ENCODE results near the gene MRPL11. TPM values are rescaled to one million over a fixed set of nuclear protein-coding genes. Genes with fewer than 3 reads are reported as not detected.

Gene MRPL11
- total and polyA plus RNA-seq, 10 of the 15 experiments (the other 5 are each of a cell fraction or from before 2014, with no cell fraction given), result 43.5 to 248 (median 109) TPM

- POLR2A ChIA-PET, result no interaction called here
- DNase-seq (ENCODE audit: low read depth, low spot score) (no peak), FAIRE-seq (no peak), ATAC-seq (no peak)
- no peaks in the 10 kb centered on the region for H3K79me2 ChIP-seq (ENCODE audit: control insufficient read depth, insufficient read depth, low read length)
- WGBS (ENCODE audit: insufficient coverage, insufficient replicate concordance, low lambda C conversion rate, missing lambda C conversion rate), result 54% methylated on average over 4 of the region's 4 CpGs
- CTCF ChIA-PET, result no interaction called here
- H3K4me1 ChIP-seq (ENCODE audit: control insufficient read depth, insufficient read depth, low read length), result no peaks in the 10 kb centered on the region
- SMC1A ChIA-PET (ENCODE audit: uncharacterized antibody, unreplicated experiment), result no interaction called here
- TF ChIP-seq CBX3 (IDR thresholded peaks at IDR 0.05; ENCODE audit: borderline replicate concordance, low read depth) (no peak), ZNF592 (IDR thresholded peaks at IDR 0.05) (no peak), ZBTB33 (IDR thresholded peaks at IDR 0.05) (no peak), RAD51 (IDR thresholded peaks at IDR 0.05) (no peak), RB1 (IDR thresholded peaks at IDR 0.05; ENCODE audit: borderline replicate concordance) (no peak), HDGF (IDR thresholded peaks at IDR 0.05) (no peak), PML (IDR thresholded peaks at IDR 0.05; ENCODE audit: low read length) (no peak), NRF1 (conservative IDR thresholded peaks at IDR 0.05; ENCODE audit: low read depth, low read length) (no peak), SPI1 (IDR thresholded peaks at IDR 0.05; ENCODE audit: borderline replicate concordance, insufficient read depth, low read depth, low read length) (no peak), RELB (IDR thresholded peaks at IDR 0.05; ENCODE audit: low read depth) (no peak), BMI1 (IDR thresholded peaks at IDR 0.05; ENCODE audit: borderline replicate concordance) (no peak), IRF5 (IDR thresholded peaks at IDR 0.05; ENCODE audit: borderline replicate concordance) (no peak), DPF2 (IDR thresholded peaks at IDR 0.05) (no peak)
- intact Hi-C loops (cut with micrococcal nuclease; ENCODE audit: unreplicated experiment) (no loop called here), in situ Hi-C loops (cut with MboI) (no loop called here)
- H3K27me3 ChIP-seq (replicated peaks in 1 of 2; ENCODE audit: control insufficient read depth in 2 of 2, insufficient read depth in 2 of 2, low read length in 1 of 2), result no peaks in the 10 kb centered on the region; a peak in 1 of 4 replicates
- no peaks in the 10 kb centered on the region for H4K20me1 ChIP-seq (ENCODE audit: control insufficient read depth, insufficient read depth)
- BruUV-seq (replicated peaks), result no TSS peak
- H3K27ac ChIP-seq (ENCODE audit: control insufficient read depth, insufficient read depth), result no peak overlapping the region
- no peak overlapping the region for H3K9ac ChIP-seq (ENCODE audit: control insufficient read depth, insufficient read depth, low read length)
- H3K4me2 ChIP-seq (ENCODE audit: control insufficient read depth, insufficient read depth), result no peak overlapping the region
- no peak overlapping the region for H3K4me3 ChIP-seq
- RAD21 ChIA-PET (ENCODE audit: unreplicated experiment), result no interaction called here
- no peak overlapping the region for H2AFZ ChIP-seq (ENCODE audit: control insufficient read depth, low read depth, low read length)
- H3K36me3 ChIP-seq (ENCODE audit: control insufficient read depth in 2 of 2, insufficient read depth in 2 of 2, low read length in 1 of 2), result no peaks in the 10 kb centered on the region
- H3K9me3 ChIP-seq (replicated peaks; ENCODE audit: control insufficient read depth, insufficient read depth, low read length), result no peaks in the 10 kb centered on the region; the same call in 2 of the 3 replicates
These were observed 5.0 kb upstream of the MRPL11 start for GRCh38 chr11:66443602-66444001.

Data from GM12878 (cell line).